ENCODE measurements around the gene NLN.
A peak's percentile ranks its signal among the peaks of the same experiment; 100 is the strongest.
"Not testable (repeated sequence)": the region's sequence is repeated elsewhere in the genome, so short reads cannot be mapped to it uniquely, and the experiment has no call there.

Gene NLN

GRCh38 chr5:65802080-65802479, 80.1 kb downstream of the NLN start:
- H2AFZ ChIP-seq (ENCODE audit: low read depth), result no peak overlapping the region
- H3K4me2 ChIP-seq, result no peak overlapping the region
- no peak for TF ChIP-seq CTCF (conservative IDR thresholded peaks at IDR 0.05; ENCODE audit: low read depth, low read length)
- no peak overlapping the region for H3K4me3 ChIP-seq (IDR thresholded peaks at IDR 0.05; ENCODE audit: insufficient read depth, low read depth, low read length)
- H3K9ac ChIP-seq, result no peak overlapping the region
- no peak overlapping the region for H3K27ac ChIP-seq
- H3K27me3 ChIP-seq (ENCODE audit: insufficient read depth, low read depth), result no peaks in the 10 kb centered on the region
- peaks cover 56% of the 10 kb centered on the region for H3K4me1 ChIP-seq (ENCODE audit: low read depth, poor library complexity, severe bottlenecking)
- H3K36me3 ChIP-seq (ENCODE audit: insufficient read depth), result no peaks in the 10 kb centered on the region
- H4K20me1 ChIP-seq (ENCODE audit: insufficient read depth), result no peaks in the 10 kb centered on the region
- H3K79me2 ChIP-seq (ENCODE audit: insufficient read depth, low read depth), result no peaks in the 10 kb centered on the region

GRCh38 chr5:65802820-65803219, 80.8 kb downstream of the NLN start:
- Histone ChIP-seq H3K4me1 (ENCODE audit: low read depth, poor library complexity, severe bottlenecking) (peaks cover 56% of the 10 kb centered on the region), H3K4me2 (no peak overlapping the region), H3K9ac (no peak overlapping the region), H3K4me3 (IDR thresholded peaks at IDR 0.05; ENCODE audit: insufficient read depth, low read depth, low read length) (no peak overlapping the region), H3K36me3 (ENCODE audit: insufficient read depth) (no peaks in the 10 kb centered on the region), H3K79me2 (ENCODE audit: insufficient read depth, low read depth) (no peaks in the 10 kb centered on the region), H2AFZ (ENCODE audit: low read depth) (no peak overlapping the region), H3K27ac (no peak overlapping the region), H4K20me1 (ENCODE audit: insufficient read depth) (no peaks in the 10 kb centered on the region), H3K27me3 (ENCODE audit: insufficient read depth, low read depth) (no peaks in the 10 kb centered on the region)
- no peak for TF ChIP-seq CTCF (conservative IDR thresholded peaks at IDR 0.05; ENCODE audit: low read depth, low read length)

GRCh38 chr5:65803699-65804391, 81.8 kb downstream of the NLN start:
- TF ChIP-seq CTCF (conservative IDR thresholded peaks at IDR 0.05; ENCODE audit: low read depth, low read length), result no peak
- Histone ChIP-seq H3K4me2 (peak overlapping the region; percentile 72), H3K27ac (peak overlapping the region; percentile 50), H3K4me1 (ENCODE audit: low read depth, poor library complexity, severe bottlenecking) (peaks cover 51% of the 10 kb centered on the region), H3K4me3 (IDR thresholded peaks at IDR 0.05; ENCODE audit: insufficient read depth, low read depth, low read length) (no peak overlapping the region), H3K9ac (peak overlapping the region; percentile 1; the same call in 1 of the 2 replicates), H4K20me1 (ENCODE audit: insufficient read depth) (no peaks in the 10 kb centered on the region), H3K79me2 (ENCODE audit: insufficient read depth, low read depth) (no peaks in the 10 kb centered on the region), H3K36me3 (ENCODE audit: insufficient read depth) (no peaks in the 10 kb centered on the region), H2AFZ (ENCODE audit: low read depth) (peak overlapping the region; percentile 3; the same call in 1 of the 2 replicates), H3K27me3 (ENCODE audit: insufficient read depth, low read depth) (no peaks in the 10 kb centered on the region)

- Histone ChIP-seq H3K4me2 (peak overlapping the region; percentile 72; the same call in 1 of the 2 replicates), H2AFZ (ENCODE audit: low read depth) (no peak overlapping the region), H3K4me3 (IDR thresholded peaks at IDR 0.05; ENCODE audit: insufficient read depth, low read depth, low read length) (no peak overlapping the region), H3K27me3 (ENCODE audit: insufficient read depth, low read depth) (no peaks in the 10 kb centered on the region), H3K79me2 (ENCODE audit: insufficient read depth, low read depth) (no peaks in the 10 kb centered on the region), H3K27ac (no peak overlapping the region), H3K9ac (no peak overlapping the region), H4K20me1 (ENCODE audit: insufficient read depth) (no peaks in the 10 kb centered on the region), H3K4me1 (ENCODE audit: low read depth, poor library complexity, severe bottlenecking) (peaks cover 51% of the 10 kb centered on the region), H3K36me3 (ENCODE audit: insufficient read depth) (no peaks in the 10 kb centered on the region)
- no peak for TF ChIP-seq CTCF (conservative IDR thresholded peaks at IDR 0.05; ENCODE audit: low read depth, low read length)
These were observed 83.1 kb downstream of the NLN start for GRCh38 chr5:65805089-65805488.

GRCh38 chr5:65807494-65807893, 85.5 kb downstream of the NLN start:
- not testable (repeated sequence) for H3K79me2 ChIP-seq (ENCODE audit: insufficient read depth, low read depth); H3K36me3 ChIP-seq (ENCODE audit: insufficient read depth); H3K27ac ChIP-seq; H3K4me3 ChIP-seq (IDR thresholded peaks at IDR 0.05; ENCODE audit: insufficient read depth, low read depth, low read length); H3K9ac ChIP-seq; H2AFZ ChIP-seq (ENCODE audit: low read depth); H3K27me3 ChIP-seq (ENCODE audit: insufficient read depth, low read depth); H4K20me1 ChIP-seq (ENCODE audit: insufficient read depth); H3K4me2 ChIP-seq
- peaks cover 55% of the 10 kb centered on the region for H3K4me1 ChIP-seq (ENCODE audit: low read depth, poor library complexity, severe bottlenecking)

All from KMS-11 (cell line).